ENCODE measurements around the gene IFT25. TPM values are rescaled to one million over a fixed set of nuclear protein-coding genes. Genes with fewer than 3 reads are reported as not detected.
"Not testable (repeated sequence)": the region's sequence is repeated elsewhere in the genome, so short reads cannot be mapped to it uniquely, and the experiment has no call there.

The IFT25 gene
- total and polyA plus RNA-seq, 5 donors, result 14.2 to 20.5 (median 16.0) TPM

GRCh38 chr1:53881853-53882252, 63.6 kb downstream of the IFT25 start:
- not testable (repeated sequence) for H3K4me3 ChIP-seq (ENCODE audit: low read length); H3K27me3 ChIP-seq (ENCODE audit: control insufficient read depth, insufficient read depth); H3K4me1 ChIP-seq (ENCODE audit: control insufficient read depth, insufficient read depth, low read length); ATAC-seq; DNase-seq; H3K27ac ChIP-seq (ENCODE audit: low read length); H3K9me3 ChIP-seq (ENCODE audit: control insufficient read depth, low read length)
- intact Hi-C loops (cut with DNase I), result loop anchor here in 1 of 4 donors (5.0 kb wide), 1 partner anchor 80 kb away; no protein-coding TSS in a partner anchor
- WGBS, result 98% methylated on average over 2 of the region's 2 CpGs

GRCh38 chr1:53878492-53879105, 66.9 kb downstream of the IFT25 start:
- Histone ChIP-seq H3K27ac (ENCODE audit: low read length) (no peak overlapping the region), H3K9me3 (ENCODE audit: control insufficient read depth, low read length) (no peaks in the 10 kb centered on the region), H3K27me3 (ENCODE audit: control insufficient read depth, insufficient read depth) (no peaks in the 10 kb centered on the region), H3K4me3 (ENCODE audit: low read length) (no peak overlapping the region), H3K4me1 (ENCODE audit: control insufficient read depth, insufficient read depth, low read length) (no peaks in the 10 kb centered on the region)
- 51% methylated on average over 5 of the region's 5 CpGs for WGBS
- DNase-seq, result no peak
- intact Hi-C loops (cut with DNase I), result loop anchor here in 2 of 4 donors (5.0 to 10.0 kb wide), 2 partner anchors 69 to 926 kb away; partner anchors contain the start of genes IFT25 (in 1 of the 2), LRRC42 (in 1 of the 2) and TTC22 (in 1 of the 2)
- ATAC-seq, result no peak

GRCh38 chr1:53875150-53875549, 70.3 kb downstream of the IFT25 start:
- intact Hi-C loops (cut with DNase I), result loop anchor here in 2 of 4 donors (5.0 to 10.0 kb wide), 2 partner anchors 72 to 930 kb away; partner anchors contain the start of genes IFT25 (in 1 of the 2), LRRC42 (in 1 of the 2) and TTC22 (in 1 of the 2)
- not testable (repeated sequence) for H3K27ac ChIP-seq (ENCODE audit: low read length); H3K27me3 ChIP-seq (ENCODE audit: control insufficient read depth, insufficient read depth); H3K4me3 ChIP-seq (ENCODE audit: low read length); ATAC-seq; DNase-seq; H3K9me3 ChIP-seq (ENCODE audit: control insufficient read depth, low read length); H3K4me1 ChIP-seq (ENCODE audit: control insufficient read depth, insufficient read depth, low read length)
- WGBS, result 99% methylated on average over 2 of the region's 2 CpGs

GRCh38 chr1:53871773-53872484, 73.6 kb downstream of the IFT25 start:
- no peaks in the 10 kb centered on the region for H3K4me1 ChIP-seq (ENCODE audit: control insufficient read depth, insufficient read depth, low read length)
- intact Hi-C loops (cut with DNase I), result loop anchor here in 1 of 4 donors (10.0 kb wide), 1 partner anchor 933 kb away; the partner anchor contains the start of gene TTC22
- no peak overlapping the region for H3K4me3 ChIP-seq (ENCODE audit: low read length)
- no peaks in the 10 kb centered on the region for H3K27me3 ChIP-seq (ENCODE audit: control insufficient read depth, insufficient read depth)
- 84% methylated on average over 5 of the region's 5 CpGs for WGBS
- ATAC-seq, result no peak
- no peak for DNase-seq
- H3K9me3 ChIP-seq (ENCODE audit: control insufficient read depth, low read length), result no peaks in the 10 kb centered on the region
- no peak overlapping the region for H3K27ac ChIP-seq (ENCODE audit: low read length)

Other genes starting within 250 kb of the IFT25 start
- under 1 TPM; 0.20 to 0.37 (median 0.36) TPM for gene GLIS1, start 206.5 kb downstream of the IFT25 start, total RNA-seq
- gene GLIS1, start 206.5 kb downstream of the IFT25 start, polyA plus RNA-seq, result 0.14 TPM
- gene NDC1, start 107.4 kb downstream of the IFT25 start, total RNA-seq, result 1 to 10 TPM; 5.0 to 8.5 (median 6.7) TPM
- gene NDC1, start 107.4 kb downstream of the IFT25 start, polyA plus RNA-seq, result 2.5 TPM
- gene YIPF1, start 55.9 kb downstream of the IFT25 start, total RNA-seq, result 10 to 100 TPM; 13.3 to 15.7 (median 15.6) TPM
- 13.4 TPM for gene YIPF1, start 55.9 kb downstream of the IFT25 start, polyA plus RNA-seq
- gene DIO1, start 51.5 kb downstream of the IFT25 start, total RNA-seq, result not detected
- gene DIO1, start 51.5 kb downstream of the IFT25 start, polyA plus RNA-seq, result not detected
- 10 to 100 TPM; 11.8 to 19.5 (median 15.4) TPM for gene LRRC42, start 651 bp upstream of the IFT25 start, total RNA-seq
- gene LRRC42, start 651 bp upstream of the IFT25 start, polyA plus RNA-seq, result 8.8 TPM
- gene LDLRAD1, start 72.5 kb upstream of the IFT25 start, total RNA-seq, result not detected
- gene LDLRAD1, start 72.5 kb upstream of the IFT25 start, polyA plus RNA-seq, result not detected
- 100 to 1,000 TPM; 333 to 377 (median 362) TPM for gene TMEM59, start 107.5 kb upstream of the IFT25 start, total RNA-seq
- 245 TPM for gene TMEM59, start 107.5 kb upstream of the IFT25 start, polyA plus RNA-seq
- gene TCEANC2, start 107.9 kb upstream of the IFT25 start, total RNA-seq, result 1 to 10 TPM; 3.8 to 5.7 (median 4.6) TPM
- 3.1 TPM for gene TCEANC2, start 107.9 kb upstream of the IFT25 start, polyA plus RNA-seq
- not detected for gene CDCP2, start 207.3 kb upstream of the IFT25 start, total RNA-seq
- not detected for gene CDCP2, start 207.3 kb upstream of the IFT25 start, polyA plus RNA-seq

All from right cardiac atrium (tissue), 5 donors.